SK-N-SH (cell line): ENCODE results near the gene CDPF1. TPM values are rescaled to one million over a fixed set of nuclear protein-coding genes. Genes with fewer than 3 reads are reported as not detected.

ENCODE experiments used
- CTCF ChIA-PET: fragments of 300-600, 350-600 bp; formaldehyde crosslinking; extraction: SDS; loops from one replicate; lab custom pipeline; 2021; lab: Yijun Ruan, JAX
- POLR2A ChIA-PET: fragments of 350-600 bp; sonication (Branson Sonifier 250); formaldehyde crosslinking; extraction: SDS; loops from one replicate; lab custom pipeline; 2020; ENCODE audit warnings: antibody characterized with exemption, inconsistent platforms; lab: Yijun Ruan, JAX
- DNase-seq: peaks from one replicate; pipeline ENCODE4 v3.0.0; 2012
- H2AFZ ChIP-seq: fragments of 200-600 bp; sonication (generic); 2 replicates; pipeline ENCODE4 v1.8.1; 2016; ENCODE audit warnings: antibody characterized with exemption, mild to moderate bottlenecking, low read depth
- H3F3A ChIP-seq: fragments of 200-600 bp; sonication (generic); replicated peaks from 2 replicates; pipeline ENCODE3; 2016; ENCODE audit warnings: antibody characterized with exemption, mild to moderate bottlenecking; ENCODE audit not compliant: insufficient read depth
- H3K27ac ChIP-seq, 2 experiments: fragments of 200-500 bp in 1 of 2; fragments of 200-600 bp in 1 of 2; sonication (Bioruptor generic) in 1 of 2; sonication (generic), shearing (Covaris generic) in 1 of 2; 2 replicates each; pipeline versions ENCODE4 v1.5.1 to v1.6.1; 2014 to 2016; ENCODE audit warnings: low read depth in 2 of 2, inconsistent platforms in 1 of 2, low read length in 1 of 2, mild to moderate bottlenecking in 1 of 2, mixed read lengths in 1 of 2
- H3K27me3 ChIP-seq: fragments of 200-600 bp; sonication (generic), shearing (Covaris generic); 2 replicates; pipeline ENCODE4 v1.6.1; 2016; ENCODE audit warnings: mixed run types; ENCODE audit not compliant: insufficient read depth
- H3K36me3 ChIP-seq, 2 experiments: fragments of 200-500 bp in 1 of 2; fragments of 200-600 bp in 1 of 2; sonication (Bioruptor generic) in 1 of 2; sonication (generic) in 1 of 2; replicated peaks in 1 of 2; 2 replicates each; pipeline versions ENCODE3 to v1.5.1; 2014 to 2016; ENCODE audit warnings: low read length in 1 of 2, mild to moderate bottlenecking in 1 of 2; ENCODE audit not compliant: insufficient read depth in 2 of 2, control insufficient read depth in 1 of 2
- H3K4me1 ChIP-seq, 2 experiments: fragments of 200-500 bp in 1 of 2; fragments of 200-600 bp in 1 of 2; sonication (Bioruptor generic) in 1 of 2; sonication (generic), shearing (Covaris generic) in 1 of 2; 2 replicates each; pipeline versions ENCODE4 v1.5.1 to v1.6.1; 2014 to 2016; ENCODE audit warnings: low read depth in 1 of 2, low read length in 1 of 2, mixed run types in 1 of 2; ENCODE audit not compliant: insufficient read depth in 2 of 2, control insufficient read depth in 1 of 2
- H3K4me2 ChIP-seq: fragments of 200-600 bp; sonication (generic), shearing (Covaris generic); 2 replicates; pipeline ENCODE4 v1.6.1; 2017; ENCODE audit warnings: mixed run types
- H3K4me3 ChIP-seq, 2 experiments: fragments of 200-500 bp in 1 of 2; fragments of 200-600 bp in 1 of 2; sonication (Bioruptor generic) in 1 of 2; sonication (generic), shearing (Covaris generic) in 1 of 2; 2 replicates each; pipeline versions ENCODE4 v1.5.1 to v1.8.1; 2014 to 2016; ENCODE audit warnings: low read depth in 2 of 2, inconsistent platforms in 1 of 2, low read length in 1 of 2, mild to moderate bottlenecking in 1 of 2, mixed read lengths in 1 of 2, moderate library complexity in 1 of 2
- H3K79me2 ChIP-seq: fragments of 200-600 bp; sonication (generic); 2 replicates; pipeline ENCODE4 v1.8.1; 2017; ENCODE audit warnings: mild to moderate bottlenecking; ENCODE audit not compliant: insufficient read depth
- H3K9ac ChIP-seq: fragments of 200-600 bp; sonication (generic); 2 replicates; pipeline ENCODE4 v1.6.1; 2017; ENCODE audit warnings: mixed run types
- H3K9me2 ChIP-seq: fragments of 200-600 bp; sonication (generic); 2 replicates; pipeline ENCODE4 v1.6.1; 2017; ENCODE audit warnings: mixed run types
- H3K9me3 ChIP-seq: fragments of 200-600 bp; sonication (generic); 2 replicates; pipeline ENCODE4 v1.6.1; 2017; ENCODE audit warnings: mixed run types, mild to moderate bottlenecking, moderate library complexity
- H4K20me1 ChIP-seq: fragments of 200-600 bp; sonication (generic); 2 replicates; pipeline ENCODE4 v1.6.1; 2017; ENCODE audit warnings: mild to moderate bottlenecking, mixed run types; ENCODE audit not compliant: insufficient read depth
- EP300 ChIP-seq, 2 experiments: IDR thresholded peaks; 2 replicates each; pipeline versions ENCODE4 v1.4.0 to v1.6.1; 2012; ENCODE audit warnings: borderline replicate concordance in 1 of 2, low read depth in 1 of 2, low read length in 1 of 2
- EZH2phosphoT487 ChIP-seq: fragments of 200-600 bp; sonication (generic); IDR thresholded peaks from 2 replicates; pipeline ENCODE4 v1.6.1; 2017; ENCODE audit warnings: low read depth, mixed run types, mild to moderate bottlenecking, antibody characterized with exemption, moderate library complexity, borderline replicate concordance
- FOXJ3 ChIP-seq: sonication (generic); formaldehyde crosslinking; IDR thresholded peaks from 2 replicates; pipeline ENCODE4 v1.5.1; 2020; ENCODE audit warnings: mild to moderate bottlenecking, missing genetic modification reagents
- GATA2 ChIP-seq: sonication (generic); formaldehyde crosslinking; IDR thresholded peaks from 2 replicates; pipeline ENCODE4 v1.5.0; 2020; ENCODE audit warnings: mild to moderate bottlenecking, missing genetic modification reagents
- IRF3 ChIP-seq: fragments of 150-350 bp; IDR thresholded peaks from 2 replicates; pipeline ENCODE4 v1.6.1; 2016; ENCODE audit warnings: mild to moderate bottlenecking, low read depth, low read length
- JUND ChIP-seq: IDR thresholded peaks from 2 replicates; pipeline ENCODE4 v1.4.0; 2012
- MEF2A ChIP-seq: IDR thresholded peaks from 2 replicates; pipeline ENCODE4 v1.4.0; 2012; ENCODE audit warnings: low read depth, borderline replicate concordance
- MXI1 ChIP-seq: IDR thresholded peaks from 2 replicates; pipeline ENCODE4 v1.6.1; 2012; ENCODE audit warnings: mild to moderate bottlenecking, low read depth, low read length, improper control_type of control experiment
- NFIC ChIP-seq: IDR thresholded peaks from 2 replicates; pipeline ENCODE4 v1.4.0; 2012; ENCODE audit warnings: borderline replicate concordance
- NRF1 ChIP-seq: IDR thresholded peaks from 2 replicates; pipeline ENCODE4 v1.6.1; 2012; ENCODE audit warnings: low read depth, mild to moderate bottlenecking, low read length
- PBX3 ChIP-seq: IDR thresholded peaks from 2 replicates; pipeline ENCODE4; 2012
- POLR2AphosphoS5 ChIP-seq: IDR thresholded peaks from 2 replicates; pipeline ENCODE4 v1.6.1; 2012; ENCODE audit warnings: low read depth, low read length
- RAD21 ChIP-seq: IDR thresholded peaks from 2 replicates; pipeline ENCODE4 v1.6.1; 2012; ENCODE audit warnings: mild to moderate bottlenecking, low read length
- RCOR1 ChIP-seq: fragments of 150-350 bp; IDR thresholded peaks from 2 replicates; pipeline ENCODE4 v1.6.1; 2017; ENCODE audit warnings: antibody characterized with exemption, low read length
- RFX5 ChIP-seq: IDR thresholded peaks from 2 replicates; pipeline ENCODE4 v1.6.1; 2012; ENCODE audit warnings: mild to moderate bottlenecking, improper control_type of control experiment, low read length
- SMC3 ChIP-seq: IDR thresholded peaks from 2 replicates; pipeline ENCODE4 v1.6.1; 2012; ENCODE audit warnings: low read depth, low read length, improper control_type of control experiment
- TEAD4 ChIP-seq: IDR thresholded peaks from 2 replicates; pipeline ENCODE4 v1.4.0; 2012; ENCODE audit warnings: mild to moderate bottlenecking, borderline replicate concordance; ENCODE audit not compliant: insufficient read depth
- USF2 ChIP-seq: fragments of 150-350 bp; IDR thresholded peaks from 2 replicates; pipeline ENCODE4 v1.6.1; 2017; ENCODE audit warnings: antibody characterized with exemption, low read length, low read depth, borderline replicate concordance
- YY1 ChIP-seq: IDR thresholded peaks from 2 replicates; pipeline ENCODE4 v1.4.0; 2012; ENCODE audit warnings: low read depth, mild to moderate bottlenecking
- WGBS: methylation state at CpG from one replicate; pipeline ENCODE4 v1.1.6; 2017; ENCODE audit warnings: low lambda C conversion rate; 5-methylcytosine and 5-hydroxymethylcytosine counted together
- polyA plus RNA-seq, 3 experiments: library from polyadenylated mRNA; depleted of rRNA; stranded (reverse); fragments of >200 nt; gene quantifications; 2 replicates each; pipeline ENCODE4 v1.2.3, GENCODE V29; 2012
- TF ChIP-seq, protein P1 (sequence below): fragments of 200-600 bp; sonication (generic); IDR thresholded peaks from 2 replicates; pipeline ENCODE4 v1.6.1; 2017; ENCODE audit warnings: antibody characterized with exemption, mild to moderate bottlenecking, moderate library complexity
- TF ChIP-seq, protein P2 (sequence below): IDR thresholded peaks from 2 replicates; pipeline ENCODE4 v1.4.0; 2012; ENCODE audit warnings: low read depth

CDPF1 gene
- polyA plus RNA-seq, 1 of the 3 experiments (the other 2 are of a cell fraction): 25.3 TPM

- Histone ChIP-seq H3K4me3 (no peak overlapping the region), H3K27me3 (no peaks in the 10 kb centered on the region), H4K20me1 (no peaks in the 10 kb centered on the region), H3K4me2 (no peak overlapping the region), H3K36me3 (peaks cover 5 to 35% of the 10 kb centered on the region in 2 experiments), H3K9me3 (0 out of 2 replicates have a peak, but pooled peaks cover 6% of the 10 kb centered on the region), H3F3A (no peaks in the 10 kb centered on the region), H3K9ac (no peak overlapping the region), H3K27ac (no peak overlapping the region), H3K9me2 (no peaks in the 10 kb centered on the region), H3K4me1 (no peaks in the 10 kb centered on the region), H2AFZ (no peak overlapping the region), H3K79me2 (no peaks in the 10 kb centered on the region)
- 86% methylated on average over 4 of the region's 4 CpGs for WGBS
- POLR2A ChIA-PET: no interaction called here
- CTCF ChIA-PET: no interaction called here
- DNase-seq: no peak
- TF ChIP-seq IRF3 (no peak), MEF2A (no peak), SMC3 (no peak), RFX5 (no peak), RAD21 (no peak), RCOR1 (no peak)
- TF ChIP-seq, protein P1, sequence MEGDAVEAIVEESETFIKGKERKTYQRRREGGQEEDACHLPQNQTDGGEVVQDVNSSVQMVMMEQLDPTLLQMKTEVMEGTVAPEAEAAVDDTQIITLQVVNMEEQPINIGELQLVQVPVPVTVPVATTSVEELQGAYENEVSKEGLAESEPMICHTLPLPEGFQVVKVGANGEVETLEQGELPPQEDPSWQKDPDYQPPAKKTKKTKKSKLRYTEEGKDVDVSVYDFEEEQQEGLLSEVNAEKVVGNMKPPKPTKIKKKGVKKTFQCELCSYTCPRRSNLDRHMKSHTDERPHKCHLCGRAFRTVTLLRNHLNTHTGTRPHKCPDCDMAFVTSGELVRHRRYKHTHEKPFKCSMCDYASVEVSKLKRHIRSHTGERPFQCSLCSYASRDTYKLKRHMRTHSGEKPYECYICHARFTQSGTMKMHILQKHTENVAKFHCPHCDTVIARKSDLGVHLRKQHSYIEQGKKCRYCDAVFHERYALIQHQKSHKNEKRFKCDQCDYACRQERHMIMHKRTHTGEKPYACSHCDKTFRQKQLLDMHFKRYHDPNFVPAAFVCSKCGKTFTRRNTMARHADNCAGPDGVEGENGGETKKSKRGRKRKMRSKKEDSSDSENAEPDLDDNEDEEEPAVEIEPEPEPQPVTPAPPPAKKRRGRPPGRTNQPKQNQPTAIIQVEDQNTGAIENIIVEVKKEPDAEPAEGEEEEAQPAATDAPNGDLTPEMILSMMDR: no peak
- TF ChIP-seq, protein P2, sequence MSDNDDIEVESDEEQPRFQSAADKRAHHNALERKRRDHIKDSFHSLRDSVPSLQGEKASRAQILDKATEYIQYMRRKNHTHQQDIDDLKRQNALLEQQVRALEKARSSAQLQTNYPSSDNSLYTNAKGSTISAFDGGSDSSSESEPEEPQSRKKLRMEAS: no peak
Observed at GRCh38 chr22:46213052-46213451, 37.0 kb downstream of the CDPF1 start.

- CTCF ChIA-PET: no interaction called here
- Histone ChIP-seq H3F3A (no peaks in the 10 kb centered on the region), H3K9me2 (no peaks in the 10 kb centered on the region), H3K9me3 (0 out of 2 replicates have a peak, but pooled peaks cover 6% of the 10 kb centered on the region), H3K36me3 (peaks cover 5 to 39% of the 10 kb centered on the region in 2 experiments), H3K4me2 (no peak overlapping the region), H3K4me3 (no peak overlapping the region), H3K4me1 (no peaks in the 10 kb centered on the region), H3K79me2 (no peaks in the 10 kb centered on the region), H3K27me3 (no peaks in the 10 kb centered on the region), H3K27ac (no peak overlapping the region), H4K20me1 (no peaks in the 10 kb centered on the region), H3K9ac (no peak overlapping the region), H2AFZ (no peak overlapping the region)
- POLR2A ChIA-PET: no interaction called here
- WGBS: 70% methylated on average over 4 of the region's 4 CpGs
- no peak for DNase-seq
- no peak for TF ChIP-seq JUND
- no peak for TF ChIP-seq NFIC
- no peak for TF ChIP-seq EP300 (IDR thresholded peaks at IDR 0.05; ENCODE audit: borderline replicate concordance in 1 of 2, low read depth in 1 of 2, low read length in 1 of 2)
- TF ChIP-seq USF2: no peak
- TF ChIP-seq MEF2A: no peak
- no peak for TF ChIP-seq PBX3
- TF ChIP-seq MXI1: no peak
- TF ChIP-seq YY1: no peak
- TF ChIP-seq EZH2phosphoT487: no peak
- TF ChIP-seq NRF1: no peak
- TF ChIP-seq TEAD4: no peak
- TF ChIP-seq FOXJ3: no peak
- TF ChIP-seq POLR2AphosphoS5: no peak
- no peak for TF ChIP-seq IRF3
- TF ChIP-seq GATA2 (CRISPR knock-in tag): no peak
Observed at GRCh38 chr22:46212195-46212594, 37.9 kb downstream of the CDPF1 start.
